ENCODE data around the gene FBXL19. TPM values are rescaled to one million over a fixed set of nuclear protein-coding genes. Genes with fewer than 3 reads are reported as not detected.

The FBXL19 gene
- polyA plus RNA-seq, 3 donors, result 0.14 to 7.6 TPM; not detected in 1

DNA sequence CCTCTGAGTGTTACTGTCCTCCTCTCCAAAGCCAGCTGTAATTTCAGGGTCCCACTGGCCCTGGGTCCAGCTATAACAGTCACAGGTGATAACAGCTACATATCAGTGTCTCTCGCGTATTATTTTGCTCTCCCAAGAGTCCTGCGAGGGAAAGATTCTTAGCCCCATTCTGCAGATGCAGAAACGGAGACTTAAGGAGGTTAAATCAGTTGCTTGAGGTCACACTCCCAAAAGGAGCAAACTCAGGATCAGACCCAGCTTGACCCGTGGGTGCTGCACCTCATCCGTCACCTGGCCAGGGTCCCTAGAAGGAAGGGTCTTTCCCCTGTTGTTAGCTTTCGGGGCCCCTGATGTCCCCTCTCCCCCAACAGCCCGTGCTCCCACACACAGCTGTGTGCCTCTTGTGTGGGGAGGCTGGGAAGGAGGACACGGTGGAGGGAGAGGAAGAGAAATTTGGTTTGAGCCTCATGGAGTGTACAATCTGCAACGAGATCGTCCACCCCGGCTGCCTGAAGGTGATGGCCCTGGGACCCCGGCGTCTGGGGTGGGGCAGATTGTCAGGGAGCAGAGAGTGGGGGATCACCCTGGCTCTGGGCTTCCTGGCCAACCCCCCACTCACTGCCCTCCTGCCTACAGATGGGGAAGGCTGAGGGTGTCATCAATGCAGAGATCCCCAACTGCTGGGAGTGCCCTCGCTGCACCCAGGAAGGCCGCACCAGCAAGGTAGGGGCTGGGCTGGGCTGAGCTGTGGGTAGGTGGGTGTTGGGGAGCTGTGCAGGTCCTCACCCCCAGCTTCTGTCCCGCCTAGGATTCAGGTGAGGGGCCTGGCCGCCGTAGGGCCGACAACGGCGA is 3.8 kb downstream of the FBXL19 start:
- TF ChIP-seq, protein P1, sequence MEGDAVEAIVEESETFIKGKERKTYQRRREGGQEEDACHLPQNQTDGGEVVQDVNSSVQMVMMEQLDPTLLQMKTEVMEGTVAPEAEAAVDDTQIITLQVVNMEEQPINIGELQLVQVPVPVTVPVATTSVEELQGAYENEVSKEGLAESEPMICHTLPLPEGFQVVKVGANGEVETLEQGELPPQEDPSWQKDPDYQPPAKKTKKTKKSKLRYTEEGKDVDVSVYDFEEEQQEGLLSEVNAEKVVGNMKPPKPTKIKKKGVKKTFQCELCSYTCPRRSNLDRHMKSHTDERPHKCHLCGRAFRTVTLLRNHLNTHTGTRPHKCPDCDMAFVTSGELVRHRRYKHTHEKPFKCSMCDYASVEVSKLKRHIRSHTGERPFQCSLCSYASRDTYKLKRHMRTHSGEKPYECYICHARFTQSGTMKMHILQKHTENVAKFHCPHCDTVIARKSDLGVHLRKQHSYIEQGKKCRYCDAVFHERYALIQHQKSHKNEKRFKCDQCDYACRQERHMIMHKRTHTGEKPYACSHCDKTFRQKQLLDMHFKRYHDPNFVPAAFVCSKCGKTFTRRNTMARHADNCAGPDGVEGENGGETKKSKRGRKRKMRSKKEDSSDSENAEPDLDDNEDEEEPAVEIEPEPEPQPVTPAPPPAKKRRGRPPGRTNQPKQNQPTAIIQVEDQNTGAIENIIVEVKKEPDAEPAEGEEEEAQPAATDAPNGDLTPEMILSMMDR (IDR thresholded peaks at IDR 0.05), result no peak
- Histone ChIP-seq H4K20me1 (ENCODE audit: insufficient read depth, low read length) (no peaks in the 10 kb centered on the region), H2AFZ (ENCODE audit: insufficient read depth, low read depth, low read length, poor library complexity, severe bottlenecking) (no peak overlapping the region), H3K27me3 (ENCODE audit: control insufficient read depth in 2 of 2, insufficient read depth in 2 of 2, low read length in 2 of 2) (no peaks in the 10 kb centered on the region), H3K9me3 (replicated peaks in 1 of 2; ENCODE audit: control insufficient read depth in 1 of 2, insufficient read depth in 1 of 2, low read length in 2 of 2) (no peaks in the 10 kb centered on the region), H3K9ac (ENCODE audit: insufficient read depth, low read length, poor library complexity, severe bottlenecking) (no peak overlapping the region), H3K79me2 (ENCODE audit: insufficient read depth, low read length) (no peaks in the 10 kb centered on the region), H3K4me3 (replicated peaks in 1 of 3; ENCODE audit: low read depth in 2 of 3, low read length in 3 of 3) (no peak overlapping the region), H3K4me2 (replicated peaks; ENCODE audit: extremely low read depth, low read length, poor library complexity, severe bottlenecking) (no peak overlapping the region), H3K27ac (ENCODE audit: low read depth in 1 of 2, low read length in 2 of 2) (no peak overlapping the region), H3K36me3 (replicated peaks in 1 of 2; ENCODE audit: control insufficient read depth in 1 of 2, insufficient read depth in 2 of 2, low read length in 2 of 2) (peaks cover 20 to 45% of the 10 kb centered on the region in 2 donors), H3K4me1 (ENCODE audit: control insufficient read depth in 1 of 2, insufficient read depth in 2 of 2, low read length in 2 of 2) (peaks cover 4 to 10% of the 10 kb centered on the region in 2 donors)
- peaks cover 0 to 2% (median 0%) of the 10 kb centered on the region in 7 donors for H3K9me3 Mint-ChIP-seq
- H3K27ac Mint-ChIP-seq, result no peak overlapping the region
- DNase-seq, result no peak
- H3K27me3 Mint-ChIP-seq (ENCODE audit: low read depth in 3 of 3), result no peaks in the 10 kb centered on the region
- intact Hi-C loops (cut with micrococcal nuclease), result loop anchor here in 1 of 2 donors (10.0 kb wide), 2 partner anchors 162 to 272 kb away; partner anchors contain the start of genes CFAP119, FBRS, PRR14 and RNF40
- H3K4me3 Mint-ChIP-seq, result no peak overlapping the region
- H3K4me1 Mint-ChIP-seq, result peaks cover 15% of the 10 kb centered on the region
- peaks cover 25 to 41% of the 10 kb centered on the region in 2 donors for H3K36me3 Mint-ChIP-seq
- 99% methylated on average over 12 of the region's 22 CpGs for WGBS (ENCODE audit: insufficient coverage)

- DNase-seq, result no peak
- no peaks in the 10 kb centered on the region for H3K9me3 ChIP-seq (replicated peaks in 1 of 2; ENCODE audit: control insufficient read depth in 1 of 2, insufficient read depth in 1 of 2, low read length in 2 of 2)
- peaks cover 23 to 52% of the 10 kb centered on the region in 2 donors for H3K36me3 ChIP-seq (replicated peaks in 1 of 2; ENCODE audit: control insufficient read depth in 1 of 2, insufficient read depth in 2 of 2, low read length in 2 of 2)
- H3K27ac Mint-ChIP-seq, result peak overlapping the region in 1 of 7 donors; percentile 63
- no peak overlapping the region for H3K27ac ChIP-seq (ENCODE audit: low read depth in 1 of 2, low read length in 2 of 2)
- intact Hi-C loops (cut with micrococcal nuclease), result loop anchor here in 1 of 2 donors (10.0 kb wide), 2 partner anchors 163 to 273 kb away; partner anchors contain the start of genes CFAP119, FBRS, PRR14 and RNF40
- WGBS (ENCODE audit: insufficient coverage), result 88% methylated on average over 4 of the region's 15 CpGs
- no peak overlapping the region for H3K9ac ChIP-seq (ENCODE audit: insufficient read depth, low read length, poor library complexity, severe bottlenecking)
- no peaks in the 10 kb centered on the region for H3K79me2 ChIP-seq (ENCODE audit: insufficient read depth, low read length)
- H3K27me3 ChIP-seq (ENCODE audit: control insufficient read depth in 2 of 2, insufficient read depth in 2 of 2, low read length in 2 of 2), result no peaks in the 10 kb centered on the region
- H3K4me1 Mint-ChIP-seq, result peaks cover 15% of the 10 kb centered on the region
- TF ChIP-seq, protein P1 (IDR thresholded peaks at IDR 0.05), result no peak
- peaks cover 4 to 9% of the 10 kb centered on the region in 2 donors for H3K4me1 ChIP-seq (ENCODE audit: control insufficient read depth in 1 of 2, insufficient read depth in 2 of 2, low read length in 2 of 2)
- no peak overlapping the region for H3K4me2 ChIP-seq (replicated peaks; ENCODE audit: extremely low read depth, low read length, poor library complexity, severe bottlenecking)
- H3K4me3 ChIP-seq (replicated peaks in 1 of 3; ENCODE audit: low read depth in 2 of 3, low read length in 3 of 3), result no peak overlapping the region
- H3K27me3 Mint-ChIP-seq (ENCODE audit: low read depth in 3 of 3), result no peaks in the 10 kb centered on the region
- H3K9me3 Mint-ChIP-seq, result peaks cover 0 to 2% (median 0%) of the 10 kb centered on the region in 7 donors
- peaks cover 33 to 48% of the 10 kb centered on the region in 2 donors for H3K36me3 Mint-ChIP-seq
- no peaks in the 10 kb centered on the region for H4K20me1 ChIP-seq (ENCODE audit: insufficient read depth, low read length)
- no peak overlapping the region for H3K4me3 Mint-ChIP-seq
- H2AFZ ChIP-seq (ENCODE audit: insufficient read depth, low read depth, low read length, poor library complexity, severe bottlenecking), result no peak overlapping the region
Measured at GRCh38 chr16:30927789-30928378, 4.5 kb downstream of the FBXL19 start.
